Choroid plexus epithelial cell (primary cell): ENCODE measurements around the gene EPS15.
"Not testable (repeated sequence)": the region's sequence is repeated elsewhere in the genome, so short reads cannot be mapped to it uniquely, and the experiment has no call there.

Experiments
- DNase-seq: peaks from one replicate; pipeline ENCODE4 v3.0.0-alpha.2; 2010; ENCODE audit warnings: low read depth
- H3K4me3 ChIP-seq: 2 replicates; pipeline ENCODE4 v1.5.1; 2011; ENCODE audit warnings: low read depth, mild to moderate bottlenecking, control low read depth, low read length, moderate library complexity
- CTCF ChIP-seq: conservative IDR thresholded peaks from 2 replicates; pipeline ENCODE4 v1.5.1; 2011; ENCODE audit warnings: low read depth, mild to moderate bottlenecking, control low read depth, inconsistent platforms, low read length, moderate library complexity

EPS15 gene

GRCh38 chr1:51392241-51392640 is 126.8 kb downstream of the EPS15 start:
- no peak for TF ChIP-seq CTCF
- no peak overlapping the region for H3K4me3 ChIP-seq
- no peak for DNase-seq

GRCh38 chr1:51390641-51391040 is 128.4 kb downstream of the EPS15 start:
- not testable (repeated sequence) for DNase-seq, H3K4me3 ChIP-seq

- not testable (repeated sequence) for DNase-seq, H3K4me3 ChIP-seq
Observed at GRCh38 chr1:51387288-51387687, 131.8 kb downstream of the EPS15 start.

GRCh38 chr1:51386259-51386658 is 132.8 kb downstream of the EPS15 start:
- not testable (repeated sequence) for H3K4me3 ChIP-seq, DNase-seq

- no peak for TF ChIP-seq CTCF
- no peak for DNase-seq
- H3K4me3 ChIP-seq, result no peak overlapping the region
Observed at GRCh38 chr1:51385776-51386175, 133.3 kb downstream of the EPS15 start.

GRCh38 chr1:51381964-51382363 is 137.1 kb downstream of the EPS15 start:
- no peak overlapping the region for H3K4me3 ChIP-seq
- no peak for DNase-seq
- TF ChIP-seq CTCF, result no peak

- no peak overlapping the region for H3K4me3 ChIP-seq
- TF ChIP-seq CTCF, result no peak
- DNase-seq, result no peak
Observed at GRCh38 chr1:51380936-51381335, 138.1 kb downstream of the EPS15 start.

GRCh38 chr1:51378871-51379270 is 140.2 kb downstream of the EPS15 start:
- TF ChIP-seq CTCF, result no peak
- DNase-seq, result no peak
- no peak overlapping the region for H3K4me3 ChIP-seq

- H3K4me3 ChIP-seq, result no peak overlapping the region
- TF ChIP-seq CTCF, result no peak
- no peak for DNase-seq
Observed at GRCh38 chr1:51373898-51374297, 145.2 kb downstream of the EPS15 start.
